DOHH2 (cell line): ENCODE data around the gene RABGAP1.
A peak's percentile ranks its signal among the peaks of the same experiment; 100 is the strongest.

Source experiments
- H3F3A ChIP-seq: fragments of 200-600 bp; sonication (generic), shearing (Covaris generic); 2 replicates; pipeline ENCODE4 v1.6.0; 2016; ENCODE audit warnings: antibody characterized with exemption, mild to moderate bottlenecking; ENCODE audit not compliant: control insufficient read depth, insufficient read depth
- H3K27ac ChIP-seq: fragments of 200-600 bp; sonication (generic); 2 replicates; pipeline ENCODE4 v1.5.1; 2014; ENCODE audit warnings: low read depth, mild to moderate bottlenecking, low read length, moderate library complexity
- H3K27me3 ChIP-seq: fragments of 200-600 bp; sonication (generic); 2 replicates; pipeline ENCODE4 v1.6.1; 2014; ENCODE audit warnings: mild to moderate bottlenecking, low read length, mixed read lengths; ENCODE audit not compliant: control insufficient read depth
- H3K36me3 ChIP-seq: fragments of 200-600 bp; sonication (generic); 2 replicates; pipeline ENCODE4 v1.6.1; 2014; ENCODE audit warnings: mild to moderate bottlenecking, low read length, moderate library complexity, mixed read lengths; ENCODE audit not compliant: control insufficient read depth
- H3K4me1 ChIP-seq: fragments of 200-600 bp; sonication (generic); 2 replicates; pipeline ENCODE4 v1.6.1; 2014; ENCODE audit warnings: mild to moderate bottlenecking, low read length, mixed read lengths; ENCODE audit not compliant: control insufficient read depth
- H3K4me2 ChIP-seq: fragments of 200-600 bp; sonication (generic); 2 replicates; pipeline ENCODE4 v1.6.0; 2014; ENCODE audit warnings: mild to moderate bottlenecking, low read length, moderate library complexity
- H3K4me3 ChIP-seq: fragments of 200-600 bp; sonication (generic); 2 replicates; pipeline ENCODE4 v1.5.1; 2014; ENCODE audit warnings: mild to moderate bottlenecking, low read length, mixed read lengths
- H3K79me2 ChIP-seq: fragments of 200-600 bp; sonication (generic); 2 replicates; pipeline ENCODE4 v1.6.1; 2014; ENCODE audit warnings: mild to moderate bottlenecking, low read length, mixed read lengths; ENCODE audit not compliant: control insufficient read depth
- H3K9me2 ChIP-seq: fragments of 200-600 bp; sonication (generic); replicated peaks from 2 replicates; pipeline ENCODE4 v1.6.1; 2014; ENCODE audit warnings: mild to moderate bottlenecking, low read length, mixed read lengths; ENCODE audit not compliant: control insufficient read depth
- H3K9me3 ChIP-seq: fragments of 200-600 bp; sonication (generic); 2 replicates; pipeline ENCODE4 v1.6.1; 2014; ENCODE audit warnings: antibody characterized with exemption, low read length, mixed read lengths; ENCODE audit not compliant: control insufficient read depth, insufficient read depth
- H4K20me1 ChIP-seq: fragments of 200-600 bp; sonication (generic); 2 replicates; pipeline ENCODE4 v1.6.0; 2014; ENCODE audit warnings: low read depth, mild to moderate bottlenecking, antibody characterized with exemption, low read length, moderate library complexity; ENCODE audit not compliant: control insufficient read depth, insufficient read depth
- CTCF ChIP-seq: fragments of 200-600 bp; sonication (generic); IDR thresholded peaks from one replicate; pipeline ENCODE4 v1.5.1; 2014; ENCODE audit warnings: antibody characterized with exemption, mild to moderate bottlenecking, low read depth, low read length; ENCODE audit not compliant: poor library complexity, severe bottlenecking
- EZH2phosphoT487 ChIP-seq: fragments of 200-600 bp; sonication (generic); IDR thresholded peaks from 2 replicates; pipeline ENCODE4 v1.6.1; 2017; ENCODE audit warnings: borderline replicate concordance, mild to moderate bottlenecking, antibody characterized with exemption, low read length, moderate library complexity, mixed read lengths

The RABGAP1 gene

GRCh38 chr9:123087359-123087888 lies 146.6 kb downstream of the RABGAP1 start:
- no peak overlapping the region for H3K27ac ChIP-seq
- no peaks in the 10 kb centered on the region for H3K9me2 ChIP-seq
- H3K9me3 ChIP-seq = no peaks in the 10 kb centered on the region
- peaks cover 28% of the 10 kb centered on the region for H3K79me2 ChIP-seq
- H3K4me1 ChIP-seq = peaks cover 82% of the 10 kb centered on the region
- no peaks in the 10 kb centered on the region for H3K27me3 ChIP-seq
- TF ChIP-seq CTCF (no peak), EZH2phosphoT487 (no peak)
- peaks cover 18% of the 10 kb centered on the region for H3F3A ChIP-seq
- peaks cover 40% of the 10 kb centered on the region for H3K36me3 ChIP-seq
- H3K4me3 ChIP-seq = no peak overlapping the region
- H4K20me1 ChIP-seq = no peaks in the 10 kb centered on the region
- H3K4me2 ChIP-seq = no peak overlapping the region

GRCh38 chr9:123089040-123089439 lies 148.2 kb downstream of the RABGAP1 start:
- H3K27ac ChIP-seq = peak overlapping the region; percentile 96
- H3K36me3 ChIP-seq = peaks cover 52% of the 10 kb centered on the region
- peaks cover 22% of the 10 kb centered on the region for H3F3A ChIP-seq
- peaks cover 94% of the 10 kb centered on the region for H3K4me1 ChIP-seq
- no peaks in the 10 kb centered on the region for H3K9me3 ChIP-seq
- no peaks in the 10 kb centered on the region for H3K9me2 ChIP-seq
- no peaks in the 10 kb centered on the region for H3K27me3 ChIP-seq
- TF ChIP-seq CTCF = no peak
- TF ChIP-seq EZH2phosphoT487 = no peak
- peak overlapping the region; percentile 77 for H3K4me3 ChIP-seq
- no peaks in the 10 kb centered on the region for H4K20me1 ChIP-seq
- peak overlapping the region; percentile 88 for H3K4me2 ChIP-seq
- peaks cover 44% of the 10 kb centered on the region for H3K79me2 ChIP-seq

GRCh38 chr9:123089790-123090189 lies 149.0 kb downstream of the RABGAP1 start:
- Histone ChIP-seq H3K27ac (peak overlapping the region; percentile 96), H3K4me2 (peak overlapping the region; percentile 88), H3K79me2 (peaks cover 50% of the 10 kb centered on the region), H3K4me1 (peaks cover 94% of the 10 kb centered on the region), H3K36me3 (peaks cover 54% of the 10 kb centered on the region), H3K27me3 (no peaks in the 10 kb centered on the region), H3K4me3 (peak overlapping the region; percentile 77), H4K20me1 (no peaks in the 10 kb centered on the region), H3K9me3 (no peaks in the 10 kb centered on the region), H3F3A (peaks cover 24% of the 10 kb centered on the region), H3K9me2 (no peaks in the 10 kb centered on the region)
- no peak for TF ChIP-seq EZH2phosphoT487
- TF ChIP-seq CTCF = no peak
